Measurements from ENCODE around the gene SHROOM4. TPM values are rescaled to one million over a fixed set of nuclear protein-coding genes. Genes with fewer than 3 reads are reported as not detected.

SHROOM4 gene
- total RNA-seq, 1 experiment from 2014 or later: 0.03 TPM

GRCh38 chrX:50799531-50799961, 14.4 kb downstream of the SHROOM4 start:
- Histone ChIP-seq H3K9me3 (no peaks in the 10 kb centered on the region), H3K27me3 (no peaks in the 10 kb centered on the region), H3K36me3 (no peaks in the 10 kb centered on the region), H3K4me3 (no peak overlapping the region)
- no peak for DNase-seq

GRCh38 chrX:50798783-50799182, 15.2 kb downstream of the SHROOM4 start:
- no peak for DNase-seq
- Histone ChIP-seq H3K27me3 (no peaks in the 10 kb centered on the region), H3K4me3 (no peak overlapping the region), H3K9me3 (no peaks in the 10 kb centered on the region), H3K36me3 (no peaks in the 10 kb centered on the region)

DNA sequence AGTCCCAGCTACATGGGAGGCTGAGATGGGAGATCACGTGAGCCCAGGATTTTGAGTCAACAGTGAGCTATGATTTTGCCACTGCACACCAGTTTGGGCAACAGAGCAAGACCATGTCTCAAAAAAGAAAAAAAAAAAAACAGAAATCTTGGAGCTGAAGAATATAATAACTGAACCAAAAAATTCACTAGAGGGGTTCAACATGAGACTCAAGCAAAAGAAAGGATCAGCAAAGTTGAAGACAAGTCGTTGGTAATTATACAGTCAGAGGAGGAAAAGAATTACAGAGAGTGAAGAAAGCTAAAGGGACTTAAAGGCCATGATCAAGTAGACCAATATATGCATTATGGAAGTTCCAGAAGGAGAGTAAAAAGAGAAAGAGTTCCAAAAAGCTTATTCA, 26.9 kb downstream of the SHROOM4 start:
- DNase-seq: no peak
- no peaks in the 10 kb centered on the region for H3K9me3 ChIP-seq
- no peaks in the 10 kb centered on the region for H3K27me3 ChIP-seq
- H3K36me3 ChIP-seq: no peaks in the 10 kb centered on the region
- H3K4me3 ChIP-seq: no peak overlapping the region

- DNase-seq: no peak
- Histone ChIP-seq H3K4me3 (no peak overlapping the region), H3K36me3 (no peaks in the 10 kb centered on the region), H3K9me3 (no peaks in the 10 kb centered on the region), H3K27me3 (no peaks in the 10 kb centered on the region)
Observed at GRCh38 chrX:50780144-50780543, 33.9 kb downstream of the SHROOM4 start.

DNA sequence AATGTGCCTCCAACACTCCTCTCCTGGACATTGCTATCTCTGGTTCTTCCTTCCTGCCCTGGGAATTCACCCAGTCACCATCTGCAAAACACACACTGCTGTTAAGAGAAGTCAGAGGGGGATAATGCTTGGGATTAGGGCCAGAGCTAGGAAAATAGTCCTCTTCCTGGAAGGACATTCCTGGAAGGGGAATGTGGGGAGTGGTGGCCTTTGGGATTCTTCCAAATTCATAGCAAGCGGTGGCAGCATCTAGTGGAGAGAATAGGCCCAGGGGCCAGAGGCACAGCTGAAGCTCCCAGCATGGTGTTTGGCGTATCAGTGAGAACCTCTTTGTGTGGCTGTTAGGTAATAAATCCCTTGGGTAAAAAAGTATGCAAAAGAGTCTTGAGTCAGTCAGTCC, 34.3 kb downstream of the SHROOM4 start:
- Histone ChIP-seq H3K36me3 (no peaks in the 10 kb centered on the region), H3K4me3 (no peak overlapping the region), H3K9me3 (no peaks in the 10 kb centered on the region), H3K27me3 (no peaks in the 10 kb centered on the region)
- DNase-seq: no peak

- H3K36me3 ChIP-seq: no peaks in the 10 kb centered on the region
- no peaks in the 10 kb centered on the region for H3K9me3 ChIP-seq
- DNase-seq: no peak
- no peak overlapping the region for H3K4me3 ChIP-seq
- no peaks in the 10 kb centered on the region for H3K27me3 ChIP-seq
Observed at GRCh38 chrX:50778272-50778671, 35.7 kb downstream of the SHROOM4 start.

- Histone ChIP-seq H3K4me3 (no peak overlapping the region), H3K9me3 (no peaks in the 10 kb centered on the region), H3K27me3 (no peaks in the 10 kb centered on the region), H3K36me3 (no peaks in the 10 kb centered on the region)
- DNase-seq: no peak
Observed at GRCh38 chrX:50776248-50776647, 37.7 kb downstream of the SHROOM4 start.

- Histone ChIP-seq H3K27me3 (no peaks in the 10 kb centered on the region), H3K9me3 (no peaks in the 10 kb centered on the region), H3K4me3 (no peak overlapping the region), H3K36me3 (no peaks in the 10 kb centered on the region)
- DNase-seq: no peak
Observed at GRCh38 chrX:50771382-50771781, 42.6 kb downstream of the SHROOM4 start.

DNA sequence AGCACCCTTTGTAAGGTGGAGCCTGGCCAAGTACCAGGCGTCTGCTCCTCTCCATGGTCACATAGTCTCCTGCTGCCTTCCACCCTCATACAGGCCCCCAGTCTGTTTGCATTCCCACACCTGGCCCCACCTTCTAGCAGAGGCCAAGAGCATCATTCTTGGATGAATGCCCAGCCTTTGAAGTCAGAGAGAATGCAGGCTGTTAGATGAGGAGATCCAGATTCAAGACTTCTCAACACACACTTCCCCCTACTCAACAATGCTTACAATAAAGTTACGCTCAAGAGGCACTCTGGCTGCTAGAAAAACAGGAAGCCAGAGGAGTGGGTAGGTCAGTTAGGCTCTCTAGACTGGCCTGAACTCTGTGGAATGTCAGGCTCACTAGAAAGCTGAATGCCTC, 43.3 kb downstream of the SHROOM4 start:
- Histone ChIP-seq H3K36me3 (no peaks in the 10 kb centered on the region), H3K27me3 (no peaks in the 10 kb centered on the region), H3K9me3 (no peaks in the 10 kb centered on the region), H3K4me3 (no peak overlapping the region)
- no peak for DNase-seq

DNA sequence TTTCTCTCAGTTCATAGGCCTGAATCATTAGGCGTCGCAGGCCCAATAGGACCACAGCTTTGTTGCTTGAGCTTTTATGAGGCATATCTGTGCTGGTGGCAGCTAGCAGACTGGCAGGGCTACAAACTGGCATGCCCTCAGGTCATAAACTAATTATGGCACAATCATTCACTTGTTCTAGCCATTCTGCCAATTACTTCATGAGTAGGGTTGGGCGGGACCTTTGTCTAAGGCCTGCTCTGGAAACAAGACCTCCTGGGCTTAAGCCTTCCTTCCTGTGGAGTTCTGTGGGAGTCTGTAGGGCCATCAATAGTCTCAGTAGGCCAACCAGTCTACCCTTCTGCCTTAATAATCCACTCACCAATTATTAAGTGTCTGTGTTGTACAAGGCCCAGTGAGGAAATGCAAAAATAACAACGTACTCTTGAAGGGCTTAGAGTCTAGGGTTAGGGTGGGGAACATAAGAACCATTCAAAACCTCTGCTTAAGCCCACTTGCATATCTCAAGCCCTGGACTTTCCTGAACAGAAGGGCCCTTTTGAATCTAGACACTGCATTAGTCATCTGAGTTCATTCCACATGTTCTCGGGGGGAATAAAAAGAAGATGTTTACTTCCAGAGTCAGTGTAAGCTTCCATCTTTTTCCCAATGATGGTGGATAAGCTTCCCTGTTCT, 44.5 kb downstream of the SHROOM4 start:
- no peak for DNase-seq
- Histone ChIP-seq H3K9me3 (no peaks in the 10 kb centered on the region), H3K4me3 (no peak overlapping the region), H3K27me3 (no peaks in the 10 kb centered on the region), H3K36me3 (no peaks in the 10 kb centered on the region)

- no peaks in the 10 kb centered on the region for H3K27me3 ChIP-seq
- no peaks in the 10 kb centered on the region for H3K36me3 ChIP-seq
- no peaks in the 10 kb centered on the region for H3K9me3 ChIP-seq
- DNase-seq: no peak
- no peak overlapping the region for H3K4me3 ChIP-seq
Observed at GRCh38 chrX:50768801-50769200, 45.2 kb downstream of the SHROOM4 start.

DNA sequence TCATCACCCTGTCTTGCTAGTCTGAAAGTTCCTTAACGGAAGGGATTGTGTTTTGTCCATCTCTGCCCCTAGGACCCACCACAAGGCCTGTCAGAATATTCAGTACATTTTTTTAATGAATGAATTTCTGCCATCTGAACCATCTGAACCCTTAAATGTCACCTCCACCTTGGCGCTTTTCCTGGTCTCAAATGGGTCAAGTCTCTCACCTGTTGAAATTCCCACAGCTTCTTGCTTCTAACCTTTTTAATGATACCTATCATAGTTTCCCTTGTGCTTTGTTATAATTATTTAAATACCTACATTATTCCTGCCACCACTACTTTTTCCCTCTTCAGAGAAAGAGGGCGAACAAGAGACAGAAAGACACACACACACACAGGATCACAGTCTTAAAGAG, 48.0 kb downstream of the SHROOM4 start:
- Histone ChIP-seq H3K27me3 (no peaks in the 10 kb centered on the region), H3K9me3 (no peaks in the 10 kb centered on the region), H3K4me3 (no peak overlapping the region), H3K36me3 (no peaks in the 10 kb centered on the region)
- DNase-seq: no peak

GRCh38 chrX:50762578-50762977, 51.4 kb downstream of the SHROOM4 start:
- H3K4me3 ChIP-seq: no peak overlapping the region
- no peaks in the 10 kb centered on the region for H3K27me3 ChIP-seq
- no peaks in the 10 kb centered on the region for H3K9me3 ChIP-seq
- DNase-seq: no peak
- no peaks in the 10 kb centered on the region for H3K36me3 ChIP-seq

DNA sequence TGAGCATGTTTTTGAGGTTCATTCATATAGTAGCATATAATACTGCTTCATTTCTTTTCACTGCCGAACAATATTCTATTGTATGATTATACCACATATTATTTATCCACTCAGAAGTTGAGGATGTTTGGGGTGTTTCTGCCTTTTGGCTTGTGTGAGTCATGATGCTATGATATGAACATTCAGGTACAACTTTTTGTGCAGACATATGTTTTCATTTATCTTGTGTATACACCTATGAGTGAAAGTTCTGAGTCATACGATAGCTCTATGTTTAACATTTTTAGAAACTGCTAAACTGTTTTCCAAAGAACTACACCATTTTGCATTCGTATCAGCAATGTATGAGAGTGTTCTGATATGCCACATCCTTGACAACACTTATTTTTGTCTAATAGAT, 57.7 kb downstream of the SHROOM4 start:
- Histone ChIP-seq H3K4me3 (no peak overlapping the region), H3K9me3 (no peaks in the 10 kb centered on the region), H3K36me3 (no peaks in the 10 kb centered on the region), H3K27me3 (no peaks in the 10 kb centered on the region)
- DNase-seq: no peak

DNA sequence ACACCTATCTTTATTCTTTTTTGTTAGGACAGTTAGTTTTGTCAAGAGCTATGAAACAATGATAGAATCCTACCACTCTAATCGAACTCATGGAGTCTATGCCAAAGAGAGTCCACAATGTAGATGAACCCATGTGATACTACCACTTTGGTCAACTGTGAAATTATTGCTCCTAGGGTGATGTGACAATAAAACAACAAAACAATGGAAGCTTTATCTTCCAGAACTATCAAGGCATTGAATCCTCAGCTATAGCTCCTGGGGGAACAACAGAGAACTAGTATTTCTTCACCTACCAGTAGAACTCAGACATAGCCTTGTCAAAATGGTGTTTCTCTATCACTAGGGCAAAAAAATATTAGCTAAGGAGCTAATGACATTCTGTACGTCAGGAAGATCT, 62.9 kb downstream of the SHROOM4 start:
- Histone ChIP-seq H3K36me3 (no peaks in the 10 kb centered on the region), H3K27me3 (no peaks in the 10 kb centered on the region), H3K9me3 (no peaks in the 10 kb centered on the region), H3K4me3 (no peak overlapping the region)
- no peak for DNase-seq

DNA sequence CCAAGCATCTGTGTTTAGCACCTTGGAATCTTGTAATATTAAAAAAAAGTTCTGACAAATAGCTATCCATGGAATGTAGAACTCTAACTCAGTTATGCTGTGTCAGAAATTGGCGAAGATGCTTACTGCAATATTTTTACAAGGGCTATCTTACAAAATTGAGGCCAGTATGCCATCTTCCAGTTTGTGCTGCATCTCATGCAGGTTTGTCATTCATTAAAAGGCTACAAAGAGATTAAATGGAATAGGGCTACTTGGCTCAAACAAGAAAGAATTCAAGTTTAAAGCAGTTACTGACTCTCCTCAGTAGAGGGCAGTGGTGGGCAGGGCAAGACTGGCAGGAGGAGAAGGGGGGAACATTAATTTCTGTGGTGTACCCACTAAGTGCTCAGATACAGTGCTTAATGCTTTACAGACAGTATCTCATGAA, 66.5 kb downstream of the SHROOM4 start:
- peak; percentile 6 for DNase-seq
- H3K36me3 ChIP-seq: no peaks in the 10 kb centered on the region
- no peaks in the 10 kb centered on the region for H3K9me3 ChIP-seq
- no peaks in the 10 kb centered on the region for H3K27me3 ChIP-seq
- no peak overlapping the region for H3K4me3 ChIP-seq

DNA sequence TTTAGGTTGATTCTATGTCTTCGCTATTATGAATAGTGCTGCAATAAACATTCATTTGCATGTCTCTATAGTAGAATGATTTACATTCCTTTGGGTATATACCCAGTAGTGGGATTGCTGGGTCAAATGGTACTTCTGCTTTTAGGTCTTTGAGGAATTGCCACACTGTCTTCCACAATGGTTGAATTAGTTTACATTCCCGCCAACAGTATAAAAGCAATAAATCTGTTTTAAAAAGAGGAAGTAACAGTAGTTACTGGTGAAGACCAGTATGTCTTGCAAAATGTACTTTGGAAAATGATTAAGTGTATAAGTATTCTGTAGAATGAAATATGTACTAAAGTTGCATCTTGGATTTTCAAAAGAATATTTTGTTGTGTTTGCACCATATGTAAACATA, 77.3 kb downstream of the SHROOM4 start:
- no peaks in the 10 kb centered on the region for H3K9me3 ChIP-seq
- H3K4me3 ChIP-seq: no peak overlapping the region
- H3K36me3 ChIP-seq: no peaks in the 10 kb centered on the region
- DNase-seq: no peak
- H3K27me3 ChIP-seq: no peaks in the 10 kb centered on the region

DNA sequence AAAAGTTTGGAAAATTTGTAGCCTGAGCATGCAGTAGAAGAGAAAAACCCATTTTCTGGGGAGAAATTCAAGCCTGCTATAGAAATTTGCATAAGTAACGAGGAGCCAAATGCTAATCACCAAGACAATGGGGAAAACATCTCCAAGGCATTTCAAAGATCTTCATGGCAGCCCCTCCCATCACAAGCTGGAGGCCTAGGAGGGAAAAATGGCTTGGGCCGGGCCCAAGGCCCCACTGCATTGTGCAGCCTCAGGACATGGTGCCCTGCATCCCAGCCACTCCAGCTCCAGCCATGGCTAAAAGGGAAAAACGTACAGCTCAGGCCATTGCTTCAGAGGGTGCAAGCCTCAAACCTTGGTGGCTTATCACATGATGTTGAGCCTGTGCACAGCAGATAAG, 87.7 kb downstream of the SHROOM4 start:
- no peak overlapping the region for H3K4me3 ChIP-seq
- no peaks in the 10 kb centered on the region for H3K27me3 ChIP-seq
- H3K36me3 ChIP-seq: no peaks in the 10 kb centered on the region
- DNase-seq: no peak
- H3K9me3 ChIP-seq: no peaks in the 10 kb centered on the region

- no peaks in the 10 kb centered on the region for H3K36me3 ChIP-seq
- no peak for DNase-seq
- H3K9me3 ChIP-seq: no peaks in the 10 kb centered on the region
- no peaks in the 10 kb centered on the region for H3K27me3 ChIP-seq
- no peak overlapping the region for H3K4me3 ChIP-seq
Observed at GRCh38 chrX:50725310-50725709, 88.7 kb downstream of the SHROOM4 start.
